Embryonic facial prominence (tissue), 1 donor: Measurements from ENCODE around the gene FILIP1L.

Experiments used
- DNase-seq: peaks from one replicate; pipeline ENCODE4 v3.0.0-alpha.2; 2016; ENCODE audit errors: extremely low spot score

FILIP1L gene

GRCh38 chr3:99795573-99795972 is 318.7 kb downstream of the FILIP1L start:
- DNase-seq, result no peak

GRCh38 chr3:99794485-99794884 is 319.8 kb downstream of the FILIP1L start:
- DNase-seq, result no peak

GRCh38 chr3:99789011-99789721 is 325.1 kb downstream of the FILIP1L start:
- DNase-seq, result no peak
